Astrocyte (in vitro differentiated cells and primary cell): ENCODE results near the gene OR4P4. TPM values are rescaled to one million over a fixed set of nuclear protein-coding genes. Genes with fewer than 3 reads are reported as not detected.

ENCODE experiments used
- DNase-seq: peaks from one replicate; pipeline ENCODE4 v3.0.0-alpha.2; 2010; ENCODE audit warnings: low read depth
- FAIRE-seq: peaks from 2 replicates; lab custom pipeline; 2011; peaks lifted over from hg19 to GRCh38; lab: Jason Lieb, UNC
- H2AFZ ChIP-seq: 2 replicates; pipeline ENCODE4 v1.6.0; 2012; ENCODE audit warnings: low read depth, low read length, inconsistent platforms
- H3K27ac ChIP-seq: 2 replicates; pipeline ENCODE4 v1.5.1; 2011; ENCODE audit warnings: low read depth, low read length, inconsistent platforms
- H3K27me3 ChIP-seq: 2 replicates; pipeline ENCODE4 v1.6.0; 2011; ENCODE audit warnings: low read length, inconsistent platforms; ENCODE audit not compliant: insufficient read depth
- H3K36me3 ChIP-seq: 2 replicates; pipeline ENCODE4 v1.5.1; 2011; ENCODE audit warnings: low read length, inconsistent platforms; ENCODE audit not compliant: insufficient read depth
- H3K4me1 ChIP-seq: 2 replicates; pipeline ENCODE4 v1.5.1; 2011; ENCODE audit warnings: low read length, inconsistent platforms; ENCODE audit not compliant: insufficient read depth
- H3K4me2 ChIP-seq: 2 replicates; pipeline ENCODE4 v1.6.0; 2012; ENCODE audit warnings: low read length, inconsistent platforms
- H3K4me3 ChIP-seq: 2 replicates; pipeline ENCODE4 v1.5.1; 2011; ENCODE audit warnings: low read depth, mild to moderate bottlenecking, low read length, inconsistent platforms; ENCODE audit not compliant: insufficient read depth
- H3K79me2 ChIP-seq: 2 replicates; pipeline ENCODE4 v1.6.0; 2012; ENCODE audit warnings: mild to moderate bottlenecking, low read length, inconsistent platforms; ENCODE audit not compliant: insufficient read depth
- H3K9ac ChIP-seq: 2 replicates; pipeline ENCODE4 v1.6.0; 2012; ENCODE audit warnings: mild to moderate bottlenecking, low read length, inconsistent platforms
- H3K9me3 ChIP-seq: 2 replicates; pipeline ENCODE4 v1.5.1; 2012; ENCODE audit warnings: low read depth, mild to moderate bottlenecking, low read length, inconsistent platforms; ENCODE audit not compliant: insufficient read depth
- H4K20me1 ChIP-seq: 2 replicates; pipeline ENCODE4 v1.6.0; 2012; ENCODE audit warnings: low read length, inconsistent platforms; ENCODE audit not compliant: insufficient read depth
- H3K27ac Mint-ChIP-seq: one replicate; pipeline ENCODE4 v1.8.0; 2021; ENCODE audit warnings: mild to moderate bottlenecking, mixed read lengths; ENCODE audit not compliant: unreplicated experiment
- H3K27me3 Mint-ChIP-seq: one replicate; pipeline ENCODE4 v1.8.0; 2021; ENCODE audit warnings: low read depth, mixed read lengths; ENCODE audit not compliant: unreplicated experiment
- H3K36me3 Mint-ChIP-seq: one replicate; pipeline ENCODE4 v1.8.0; 2021; ENCODE audit warnings: low read depth, mixed read lengths; ENCODE audit not compliant: unreplicated experiment
- H3K4me1 Mint-ChIP-seq: one replicate; pipeline ENCODE4 v1.8.0; 2021; ENCODE audit warnings: low read depth, mixed read lengths; ENCODE audit not compliant: unreplicated experiment
- H3K4me3 Mint-ChIP-seq: one replicate; pipeline ENCODE4 v1.8.0; 2021; ENCODE audit warnings: mild to moderate bottlenecking, moderate library complexity, mixed read lengths; ENCODE audit not compliant: unreplicated experiment
- H3K9me3 Mint-ChIP-seq: one replicate; pipeline ENCODE4 v1.8.0; 2021; ENCODE audit warnings: mild to moderate bottlenecking, mixed read lengths; ENCODE audit not compliant: unreplicated experiment
- CTCF ChIP-seq: IDR thresholded peaks from 2 replicates; pipeline ENCODE4 v1.5.1; 2011; ENCODE audit warnings: low read depth, mild to moderate bottlenecking, inconsistent platforms, low read length, moderate library complexity; ENCODE audit not compliant: insufficient read depth
- EZH2 ChIP-seq: IDR thresholded peaks from 2 replicates; pipeline ENCODE4 v1.6.1; 2012; ENCODE audit warnings: mild to moderate bottlenecking, low read length, inconsistent platforms; ENCODE audit not compliant: insufficient read depth
- total RNA-seq: library from RNA; stranded (reverse); gene quantifications from 2 replicates; pipeline ENCODE4 v1.2.1, GENCODE V29; 2021

The OR4P4 gene
- total RNA-seq, 1 donor from 2014 or later: not detected

- DNase-seq (no peak), FAIRE-seq (no peak)
- Histone ChIP-seq H3K79me2 (no peaks in the 10 kb centered on the region), H3K9ac (no peak overlapping the region), H3K27ac (no peak overlapping the region), H3K9me3 (peaks cover 12% of the 10 kb centered on the region), H3K4me2 (no peak overlapping the region), H2AFZ (no peak overlapping the region), H3K4me3 (no peak overlapping the region), H4K20me1 (no peaks in the 10 kb centered on the region), H3K27me3 (no peaks in the 10 kb centered on the region), H3K4me1 (no peaks in the 10 kb centered on the region), H3K36me3 (no peaks in the 10 kb centered on the region)
- Mint-ChIP-seq H3K4me3 (no peak overlapping the region), H3K4me1 (no peaks in the 10 kb centered on the region), H3K27me3 (no peaks in the 10 kb centered on the region), H3K27ac (no peak overlapping the region), H3K9me3 (peaks cover 5% of the 10 kb centered on the region), H3K36me3 (no peaks in the 10 kb centered on the region)
- TF ChIP-seq EZH2: no peak
Measured at GRCh38 chr11:55658031-55658573, 23.2 kb downstream of the OR4P4 start.

GRCh38 chr11:55658608-55659007 is 23.7 kb downstream of the OR4P4 start:
- no peak overlapping the region for H2AFZ ChIP-seq
- Mint-ChIP-seq H3K9me3 (peaks cover 5% of the 10 kb centered on the region), H3K4me1 (no peaks in the 10 kb centered on the region), H3K27ac (no peak overlapping the region), H3K36me3 (no peaks in the 10 kb centered on the region), H3K4me3 (no peak overlapping the region), H3K27me3 (no peaks in the 10 kb centered on the region)
- TF ChIP-seq EZH2 (no peak), CTCF (no peak)
- no peaks in the 10 kb centered on the region for H3K36me3 ChIP-seq
- no peak overlapping the region for H3K9ac ChIP-seq
- no peak for DNase-seq
- H3K4me3 ChIP-seq: no peak overlapping the region
- no peak overlapping the region for H3K4me2 ChIP-seq
- no peaks in the 10 kb centered on the region for H3K79me2 ChIP-seq
- no peak for FAIRE-seq
- H3K27me3 ChIP-seq: no peaks in the 10 kb centered on the region
- no peaks in the 10 kb centered on the region for H4K20me1 ChIP-seq
- H3K9me3 ChIP-seq: peaks cover 10% of the 10 kb centered on the region
- H3K4me1 ChIP-seq: no peaks in the 10 kb centered on the region
- no peak overlapping the region for H3K27ac ChIP-seq

GRCh38 chr11:55661901-55662300 is 27.0 kb downstream of the OR4P4 start, which contains the start of gene OR4C6:
TSS of gene OR4C6 (plus strand) at chr11:55662201. CDS start at chr11:55665167, 2,966 bp downstream.
- Histone ChIP-seq H3K9me3 (peaks cover 19% of the 10 kb centered on the region), H3K27me3 (no peaks in the 10 kb centered on the region), H3K79me2 (no peaks in the 10 kb centered on the region), H2AFZ (no peak within 1 kb of the TSS), H3K9ac (no peak within 1 kb of the TSS), H3K4me2 (no peak within 1 kb of the TSS), H3K4me1 (no peaks in the 10 kb centered on the region), H3K27ac (no peak within 1 kb of the TSS), H3K4me3 (no peak within 1 kb of the TSS), H4K20me1 (no peaks in the 10 kb centered on the region), H3K36me3 (no peaks in the 10 kb centered on the region)
- no peak within 1 kb of the TSS for H3K27ac Mint-ChIP-seq
- H3K9me3 Mint-ChIP-seq: no peaks in the 10 kb centered on the region
- FAIRE-seq (no peak), DNase-seq (no peak)
- H3K4me1 Mint-ChIP-seq: no peaks in the 10 kb centered on the region
- H3K27me3 Mint-ChIP-seq: no peaks in the 10 kb centered on the region
- H3K36me3 Mint-ChIP-seq: no peaks in the 10 kb centered on the region
- TF ChIP-seq EZH2 (no peak), CTCF (no peak)
- no peak within 1 kb of the TSS for H3K4me3 Mint-ChIP-seq
